Measurements from ENCODE around the gene MOCS1.
"Not testable (repeated sequence)": the region's sequence is repeated elsewhere in the genome, so short reads cannot be mapped to it uniquely, and the experiment has no call there.

Gene MOCS1

DNA sequence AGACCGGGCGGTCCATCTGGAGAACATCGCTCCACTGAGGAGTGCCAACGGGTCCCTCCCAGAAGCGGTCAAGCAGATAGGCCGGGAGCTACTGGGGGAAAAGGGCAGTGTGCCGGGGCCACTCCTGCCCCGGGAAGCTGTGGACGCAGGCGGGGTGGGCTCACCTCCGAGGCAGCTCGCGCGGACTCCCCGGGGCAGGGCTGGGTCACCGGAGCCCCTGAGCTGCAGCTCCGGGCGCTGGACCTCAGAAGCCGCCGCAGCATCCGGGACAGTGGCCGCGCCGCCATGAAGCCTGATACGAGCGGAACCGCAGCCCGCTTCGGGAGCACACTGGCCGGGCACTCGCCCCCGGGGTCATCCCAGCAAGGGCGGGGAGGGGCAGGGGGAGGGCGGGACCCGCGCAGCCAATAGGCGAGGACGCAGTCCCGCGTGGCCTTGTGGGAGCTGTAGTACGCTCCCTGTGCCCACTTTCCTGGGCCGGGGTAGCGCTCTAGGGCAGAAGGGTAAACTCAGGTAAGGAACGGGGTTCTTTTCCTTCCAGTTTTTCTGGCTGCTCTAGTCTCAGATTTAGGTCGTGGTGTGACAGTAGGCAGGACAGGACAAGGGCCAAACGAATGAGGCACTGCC is at the start of gene MOCS1:
Gene MOCS1 (minus strand): TSS at position 332 of the 627 bp plus-strand sequence. CDS start 45 bp downstream, at position 287.
- Histone ChIP-seq H3K9me3 (ENCODE audit: control insufficient read depth, low read length) (no peaks in the 10 kb centered on the region), H3K4me1 (ENCODE audit: control insufficient read depth, insufficient read depth, low read length) (peaks cover 73% of the 10 kb centered on the region), H3K36me3 (ENCODE audit: control insufficient read depth, insufficient read depth, low read length, severe bottlenecking) (no peaks in the 10 kb centered on the region), H3K4me3 (ENCODE audit: low read length) (peak within 1 kb of the TSS; percentile 94), H3K27me3 (replicated peaks; ENCODE audit: control insufficient read depth, insufficient read depth, low read length) (peaks cover 5% of the 10 kb centered on the region), H3K9ac (ENCODE audit: low read length) (peak within 1 kb of the TSS; percentile 95)
- DNase-seq (ENCODE audit: low read depth) = peak; percentile 87

DNA sequence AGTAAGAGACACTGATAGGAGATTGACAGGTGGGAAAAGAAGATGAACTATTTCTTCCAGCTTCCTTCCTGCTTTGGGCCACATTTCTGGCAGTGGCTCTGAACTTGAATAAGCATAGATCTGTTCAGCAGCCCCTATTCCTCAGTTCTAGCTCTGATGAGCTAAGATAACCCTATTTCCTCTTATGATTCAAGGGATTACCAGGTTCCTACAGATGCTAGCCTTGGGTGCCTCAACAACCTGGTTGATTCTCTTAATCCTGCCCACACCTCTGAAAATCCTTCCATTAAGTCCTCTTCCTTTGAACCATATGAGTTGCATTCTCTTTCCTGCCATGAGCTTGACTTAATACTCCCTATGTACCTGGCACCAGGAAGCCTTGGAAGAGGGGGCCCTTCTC is 49.8 kb upstream of the MOCS1 start:
- H3K36me3 ChIP-seq (ENCODE audit: control insufficient read depth, insufficient read depth, low read length, severe bottlenecking) = no peaks in the 10 kb centered on the region

GRCh38 chr6:39983193-39983592 is 48.9 kb upstream of the MOCS1 start:
- no peak for DNase-seq (ENCODE audit: low read depth)
- H3K9me3 ChIP-seq (ENCODE audit: control insufficient read depth, low read length) = no peaks in the 10 kb centered on the region
- no peaks in the 10 kb centered on the region for H3K27me3 ChIP-seq (replicated peaks; ENCODE audit: control insufficient read depth, insufficient read depth, low read length)
- no peak overlapping the region for H3K9ac ChIP-seq (ENCODE audit: low read length)
- H3K4me1 ChIP-seq (ENCODE audit: control insufficient read depth, insufficient read depth, low read length) = peaks cover 29% of the 10 kb centered on the region
- H3K4me3 ChIP-seq (ENCODE audit: low read length) = no peak overlapping the region
- no peaks in the 10 kb centered on the region for H3K36me3 ChIP-seq (ENCODE audit: control insufficient read depth, insufficient read depth, low read length, severe bottlenecking)

More for the DNA sequence above, 49.8 kb upstream of the MOCS1 start:
- Histone ChIP-seq H3K9ac (ENCODE audit: low read length) (no peak overlapping the region), H3K4me3 (ENCODE audit: low read length) (no peak overlapping the region), H3K4me1 (ENCODE audit: control insufficient read depth, insufficient read depth, low read length) (peaks cover 27% of the 10 kb centered on the region), H3K27me3 (replicated peaks; ENCODE audit: control insufficient read depth, insufficient read depth, low read length) (no peaks in the 10 kb centered on the region), H3K9me3 (ENCODE audit: control insufficient read depth, low read length) (no peaks in the 10 kb centered on the region)
- DNase-seq (ENCODE audit: low read depth) = no peak

DNA sequence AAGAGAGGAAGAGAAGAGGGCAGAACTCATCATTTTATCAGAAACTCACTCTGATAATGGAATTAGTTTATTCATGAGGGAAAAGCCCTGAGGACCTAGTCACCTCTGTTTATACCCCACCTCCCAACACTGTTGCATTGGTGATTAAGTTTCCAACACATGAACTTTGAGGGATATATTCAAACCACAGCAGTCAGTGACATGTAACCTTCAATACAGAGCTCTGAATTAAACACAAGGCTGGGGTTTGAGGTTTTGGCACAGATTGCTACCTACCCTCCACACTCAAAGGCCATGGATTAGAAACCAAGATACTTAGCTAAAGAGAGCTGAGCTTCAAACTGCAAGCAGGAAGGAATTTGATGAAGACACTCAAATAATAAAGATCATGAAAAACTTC is 48.5 kb upstream of the MOCS1 start:
- peaks cover 29% of the 10 kb centered on the region for H3K4me1 ChIP-seq (ENCODE audit: control insufficient read depth, insufficient read depth, low read length)
- DNase-seq (ENCODE audit: low read depth) = no peak

DNA sequence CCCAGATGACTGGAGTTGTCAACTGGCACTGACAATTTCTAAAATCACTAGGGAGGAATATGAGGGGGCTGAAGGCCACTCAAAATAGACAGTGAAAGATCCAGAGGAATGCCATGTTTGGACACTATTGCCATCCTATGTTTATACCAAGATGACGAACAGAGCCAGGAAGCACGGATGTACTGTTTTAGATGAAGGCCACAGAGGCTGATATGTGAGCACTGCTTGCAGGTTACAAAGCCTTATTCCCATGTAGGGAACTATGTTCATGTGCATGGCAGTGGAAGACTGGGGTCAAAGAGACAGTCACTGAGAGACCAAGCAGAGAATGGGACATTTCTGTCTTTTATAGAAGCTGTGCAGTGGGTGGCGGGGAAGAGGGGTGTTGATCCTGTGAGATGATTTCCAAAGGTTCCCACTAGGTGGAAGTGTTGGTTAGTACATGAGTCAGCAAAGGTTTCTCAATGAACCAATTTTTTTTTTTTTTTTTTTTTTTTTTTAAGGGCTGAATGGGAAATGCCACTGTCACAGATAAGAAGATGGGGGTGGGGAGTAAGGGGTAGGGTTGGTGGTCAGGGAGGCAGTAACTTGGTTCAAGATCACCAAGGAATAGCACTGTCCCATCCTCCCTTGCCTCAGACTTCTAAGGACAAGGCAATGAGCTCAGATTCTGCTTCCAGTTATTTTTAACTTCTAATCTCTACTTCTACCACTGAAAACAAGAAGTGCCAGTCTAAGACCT is 46.7 kb upstream of the MOCS1 start:
- no peak overlapping the region for H3K4me3 ChIP-seq (ENCODE audit: low read length)
- no peaks in the 10 kb centered on the region for H3K36me3 ChIP-seq (ENCODE audit: control insufficient read depth, insufficient read depth, low read length, severe bottlenecking)
- H3K4me1 ChIP-seq (ENCODE audit: control insufficient read depth, insufficient read depth, low read length) = peaks cover 29% of the 10 kb centered on the region
- peak; percentile 79 for DNase-seq (ENCODE audit: low read depth)
- H3K9ac ChIP-seq (ENCODE audit: low read length) = peak overlapping the region; percentile 21
- H3K9me3 ChIP-seq (ENCODE audit: control insufficient read depth, low read length) = no peaks in the 10 kb centered on the region
- peaks cover 3% of the 10 kb centered on the region for H3K27me3 ChIP-seq (replicated peaks; ENCODE audit: control insufficient read depth, insufficient read depth, low read length)

More for the DNA sequence above, 48.5 kb upstream of the MOCS1 start:
- H3K9me3 ChIP-seq (ENCODE audit: control insufficient read depth, low read length) = no peaks in the 10 kb centered on the region
- H3K36me3 ChIP-seq (ENCODE audit: control insufficient read depth, insufficient read depth, low read length, severe bottlenecking) = no peaks in the 10 kb centered on the region
- no peaks in the 10 kb centered on the region for H3K27me3 ChIP-seq (replicated peaks; ENCODE audit: control insufficient read depth, insufficient read depth, low read length)
- H3K9ac ChIP-seq (ENCODE audit: low read length) = no peak overlapping the region
- no peak overlapping the region for H3K4me3 ChIP-seq (ENCODE audit: low read length)

- no peaks in the 10 kb centered on the region for H3K9me3 ChIP-seq (ENCODE audit: control insufficient read depth, low read length)
- peaks cover 15% of the 10 kb centered on the region for H3K27me3 ChIP-seq (replicated peaks; ENCODE audit: control insufficient read depth, insufficient read depth, low read length)
- H3K4me1 ChIP-seq (ENCODE audit: control insufficient read depth, insufficient read depth, low read length) = peaks cover 29% of the 10 kb centered on the region
These were observed 45.4 kb upstream of the MOCS1 start for GRCh38 chr6:39979461-39980328.

GRCh38 chr6:39978240-39978639 is 44.0 kb upstream of the MOCS1 start:
- Histone ChIP-seq H3K27me3 (replicated peaks; ENCODE audit: control insufficient read depth, insufficient read depth, low read length) (peaks cover 24% of the 10 kb centered on the region), H3K4me3 (ENCODE audit: low read length) (no peak overlapping the region), H3K9me3 (ENCODE audit: control insufficient read depth, low read length) (no peaks in the 10 kb centered on the region), H3K9ac (ENCODE audit: low read length) (no peak overlapping the region), H3K4me1 (ENCODE audit: control insufficient read depth, insufficient read depth, low read length) (peaks cover 29% of the 10 kb centered on the region), H3K36me3 (ENCODE audit: control insufficient read depth, insufficient read depth, low read length, severe bottlenecking) (no peaks in the 10 kb centered on the region)
- no peak for DNase-seq (ENCODE audit: low read depth)

More at GRCh38 chr6:39979461-39980328, 45.4 kb upstream of the MOCS1 start:
- peak overlapping the region; percentile 12 for H3K9ac ChIP-seq (ENCODE audit: low read length)
- peak; percentile 2 for DNase-seq (ENCODE audit: low read depth)
- H3K4me3 ChIP-seq (ENCODE audit: low read length) = peak overlapping the region; percentile 10
- no peaks in the 10 kb centered on the region for H3K36me3 ChIP-seq (ENCODE audit: control insufficient read depth, insufficient read depth, low read length, severe bottlenecking)

DNA sequence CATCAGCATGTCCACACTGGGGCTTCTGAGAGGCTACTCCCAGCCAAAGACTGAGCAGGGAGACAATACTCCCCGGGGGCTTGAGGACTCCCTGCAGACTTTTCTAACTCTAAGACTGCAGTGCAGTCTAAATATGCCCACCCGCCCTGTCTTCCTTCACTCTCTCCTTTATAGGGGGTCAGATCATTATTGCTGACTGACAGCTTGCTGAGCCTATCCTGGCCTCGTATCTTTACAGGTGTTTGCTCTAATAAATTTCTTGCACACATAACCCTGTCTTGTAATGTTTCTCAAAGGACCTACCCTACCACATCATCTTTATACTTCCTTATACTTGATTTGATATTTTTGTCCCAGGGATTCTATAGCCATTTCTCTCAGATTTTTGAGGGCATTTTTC is 39.4 kb upstream of the MOCS1 start:
- no peak for DNase-seq (ENCODE audit: low read depth)
- Histone ChIP-seq H3K36me3 (ENCODE audit: control insufficient read depth, insufficient read depth, low read length, severe bottlenecking) (no peaks in the 10 kb centered on the region), H3K4me3 (ENCODE audit: low read length) (no peak overlapping the region), H3K4me1 (ENCODE audit: control insufficient read depth, insufficient read depth, low read length) (no peaks in the 10 kb centered on the region), H3K27me3 (replicated peaks; ENCODE audit: control insufficient read depth, insufficient read depth, low read length) (peaks cover 56% of the 10 kb centered on the region), H3K9ac (ENCODE audit: low read length) (no peak overlapping the region), H3K9me3 (ENCODE audit: control insufficient read depth, low read length) (no peaks in the 10 kb centered on the region)

GRCh38 chr6:39972717-39973116 is 38.5 kb upstream of the MOCS1 start:
- H3K9me3 ChIP-seq (ENCODE audit: control insufficient read depth, low read length); H3K4me3 ChIP-seq (ENCODE audit: low read length); H3K9ac ChIP-seq (ENCODE audit: low read length); H3K36me3 ChIP-seq (ENCODE audit: control insufficient read depth, insufficient read depth, low read length, severe bottlenecking); DNase-seq (ENCODE audit: low read depth); H3K4me1 ChIP-seq (ENCODE audit: control insufficient read depth, insufficient read depth, low read length): not testable (repeated sequence)
- peaks cover 56% of the 10 kb centered on the region for H3K27me3 ChIP-seq (replicated peaks; ENCODE audit: control insufficient read depth, insufficient read depth, low read length)

GRCh38 chr6:39971131-39971530 is 36.9 kb upstream of the MOCS1 start:
- not testable (repeated sequence) for H3K4me3 ChIP-seq (ENCODE audit: low read length); DNase-seq (ENCODE audit: low read depth); H3K9me3 ChIP-seq (ENCODE audit: control insufficient read depth, low read length); H3K4me1 ChIP-seq (ENCODE audit: control insufficient read depth, insufficient read depth, low read length); H3K36me3 ChIP-seq (ENCODE audit: control insufficient read depth, insufficient read depth, low read length, severe bottlenecking); H3K9ac ChIP-seq (ENCODE audit: low read length)
- H3K27me3 ChIP-seq (replicated peaks; ENCODE audit: control insufficient read depth, insufficient read depth, low read length) = peaks cover 54% of the 10 kb centered on the region

DNA sequence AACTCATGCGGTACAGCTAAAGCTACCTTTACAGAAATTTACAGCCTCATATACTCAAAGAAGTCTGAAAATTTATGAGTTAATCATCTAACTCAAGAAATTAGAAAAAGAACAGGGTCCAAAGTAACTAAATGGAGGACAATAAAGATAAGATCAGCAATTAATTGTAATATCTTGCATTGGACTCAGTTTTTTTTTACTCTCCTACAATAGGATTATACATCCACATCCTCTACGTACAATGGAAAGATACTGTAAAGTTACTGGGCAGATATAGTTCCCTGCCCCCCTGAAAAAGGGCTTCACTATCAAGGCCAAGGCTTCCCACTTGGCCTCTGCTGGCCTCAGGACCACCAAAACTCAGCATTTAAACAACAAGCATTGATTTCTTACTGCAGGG is 31.5 kb upstream of the MOCS1 start:
- no peaks in the 10 kb centered on the region for H3K36me3 ChIP-seq (ENCODE audit: control insufficient read depth, insufficient read depth, low read length, severe bottlenecking)
- H3K4me3 ChIP-seq (ENCODE audit: low read length) = no peak overlapping the region
- peaks cover 21% of the 10 kb centered on the region for H3K4me1 ChIP-seq (ENCODE audit: control insufficient read depth, insufficient read depth, low read length)
- H3K27me3 ChIP-seq (replicated peaks; ENCODE audit: control insufficient read depth, insufficient read depth, low read length) = peaks cover 15% of the 10 kb centered on the region
- H3K9ac ChIP-seq (ENCODE audit: low read length) = no peak overlapping the region
- no peak for DNase-seq (ENCODE audit: low read depth)
- no peaks in the 10 kb centered on the region for H3K9me3 ChIP-seq (ENCODE audit: control insufficient read depth, low read length)
